Measurements from ENCODE around the gene DCUN1D2.

Gene DCUN1D2

GRCh38 chr13:113425941-113426590, 64.4 kb downstream of the DCUN1D2 start:
- DNase-seq (ENCODE audit: low read depth, low spot score), result no peak

- DNase-seq (ENCODE audit: low read depth, low spot score), result no peak
Measured at GRCh38 chr13:113423520-113424163, 66.9 kb downstream of the DCUN1D2 start.

- no peak for DNase-seq (ENCODE audit: low read depth, low spot score)
Measured at GRCh38 chr13:113422807-113423519, 67.5 kb downstream of the DCUN1D2 start.

- DNase-seq (ENCODE audit: low read depth, low spot score), result no peak
Measured at GRCh38 chr13:113421673-113422270, 68.7 kb downstream of the DCUN1D2 start.

- DNase-seq (ENCODE audit: low read depth, low spot score), result no peak
Measured at GRCh38 chr13:113420833-113421600, 69.5 kb downstream of the DCUN1D2 start.

GRCh38 chr13:113420232-113420631, 70.3 kb downstream of the DCUN1D2 start:
- no peak for DNase-seq (ENCODE audit: low read depth, low spot score)

- no peak for DNase-seq (ENCODE audit: low read depth, low spot score)
Measured at GRCh38 chr13:113419531-113420193, 70.8 kb downstream of the DCUN1D2 start.

- DNase-seq (ENCODE audit: low read depth, low spot score), result no peak
Measured at GRCh38 chr13:113418722-113419049, 71.8 kb downstream of the DCUN1D2 start.

- no peak for DNase-seq (ENCODE audit: low read depth, low spot score)
Measured at GRCh38 chr13:113417836-113418721, 72.4 kb downstream of the DCUN1D2 start.

GRCh38 chr13:113417008-113417751, 73.3 kb downstream of the DCUN1D2 start:
- no peak for DNase-seq (ENCODE audit: low read depth, low spot score)

GRCh38 chr13:113415825-113416224, 74.7 kb downstream of the DCUN1D2 start:
- no peak for DNase-seq (ENCODE audit: low read depth, low spot score)

GRCh38 chr13:113415032-113415431, 75.5 kb downstream of the DCUN1D2 start:
- DNase-seq (ENCODE audit: low read depth, low spot score), result no peak

GRCh38 chr13:113414335-113414734, 76.2 kb downstream of the DCUN1D2 start:
- DNase-seq (ENCODE audit: low read depth, low spot score), result no peak

GRCh38 chr13:113413898-113414282, 76.6 kb downstream of the DCUN1D2 start:
- no peak for DNase-seq (ENCODE audit: low read depth, low spot score)

- DNase-seq (ENCODE audit: low read depth, low spot score), result no peak
Measured at GRCh38 chr13:113413178-113413897, 77.2 kb downstream of the DCUN1D2 start.

- no peak for DNase-seq (ENCODE audit: low read depth, low spot score)
Measured at GRCh38 chr13:113412440-113412839, 78.1 kb downstream of the DCUN1D2 start.

- DNase-seq (ENCODE audit: low read depth, low spot score), result no peak
Measured at GRCh38 chr13:113411216-113412023, 79.1 kb downstream of the DCUN1D2 start.
